Measurements from ENCODE around the gene RPL7A. TPM values are rescaled to one million over a fixed set of nuclear protein-coding genes. Genes with fewer than 3 reads are reported as not detected.
"Not testable (repeated sequence)": the region's sequence is repeated elsewhere in the genome, so short reads cannot be mapped to it uniquely, and the experiment has no call there.

Gene RPL7A
- total RNA-seq, 1 experiment from 2014 or later = 3,575 TPM

DNA sequence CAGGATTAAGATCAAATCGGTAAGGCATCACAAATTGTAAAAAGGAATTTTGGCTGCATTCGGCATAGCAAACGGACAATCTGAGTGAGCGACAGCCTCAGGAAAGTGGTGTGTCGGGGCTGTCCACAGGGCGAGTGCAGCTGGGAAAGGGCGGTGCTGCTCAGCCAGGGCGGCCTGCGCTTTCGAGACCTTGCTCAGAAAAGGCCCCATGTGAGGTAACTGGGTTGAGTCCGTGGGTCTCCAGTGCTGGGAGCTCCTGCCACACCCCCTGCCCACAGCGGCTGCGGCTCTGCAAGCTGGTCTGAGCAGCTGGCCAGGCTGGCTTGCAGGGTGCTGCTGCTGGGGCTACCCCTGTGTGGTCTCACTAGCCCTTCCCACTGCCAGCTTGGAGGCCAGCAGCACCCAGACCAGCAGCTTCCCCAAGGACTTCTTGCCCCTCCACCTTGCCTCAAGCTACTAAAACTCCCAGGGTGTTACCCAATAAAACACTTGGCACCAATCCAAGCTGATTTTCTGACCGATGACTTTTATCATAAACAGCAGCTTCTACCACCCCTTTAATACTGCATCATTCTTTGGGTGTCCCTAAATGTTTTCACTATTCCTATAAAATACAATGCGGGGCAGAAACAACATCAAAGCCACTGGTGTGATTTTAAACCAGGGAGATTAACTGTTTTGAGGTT, 14.5 kb downstream of the RPL7A start:
- H3K36me3 ChIP-seq = peaks cover 59% of the 10 kb centered on the region

GRCh38 chr9:133366435-133366834, 18.4 kb downstream of the RPL7A start:
- no peak for DNase-seq
- H3K36me3 ChIP-seq = peaks cover 58% of the 10 kb centered on the region
- no peak overlapping the region for H3K4me3 ChIP-seq
- H3K4me1 ChIP-seq = peaks cover 26% of the 10 kb centered on the region
- H3K27ac ChIP-seq = no peak overlapping the region
- no peaks in the 10 kb centered on the region for H3K27me3 ChIP-seq
- no peaks in the 10 kb centered on the region for H3K9me3 ChIP-seq (replicated peaks)

More for the DNA sequence above, 14.5 kb downstream of the RPL7A start:
- Histone ChIP-seq H3K4me1 (peaks cover 28% of the 10 kb centered on the region), H3K27ac (no peak overlapping the region), H3K9me3 (replicated peaks) (no peaks in the 10 kb centered on the region), H3K27me3 (no peaks in the 10 kb centered on the region), H3K4me3 (no peak overlapping the region)
- no peak for DNase-seq

DNA sequence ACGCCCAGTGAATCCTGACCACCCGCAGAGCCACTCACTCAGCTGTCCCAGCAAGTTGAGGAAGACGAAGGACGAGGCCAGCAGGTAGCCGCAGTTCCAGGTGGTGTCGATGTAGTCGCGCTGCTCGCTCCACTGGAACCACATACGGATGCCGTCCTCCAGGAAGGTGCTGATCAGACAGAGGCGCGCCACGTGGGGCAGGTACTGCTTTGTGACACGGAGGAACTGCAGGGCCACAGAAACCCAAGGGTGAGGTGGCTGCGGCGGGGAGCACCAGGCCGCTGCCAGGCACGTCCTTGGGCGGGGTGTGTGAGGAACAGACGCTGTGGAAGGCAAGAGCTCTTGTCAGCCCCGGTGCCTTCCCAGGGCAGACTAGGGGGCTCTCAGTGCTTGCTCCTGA, 19.2 kb downstream of the RPL7A start:
- Histone ChIP-seq H3K9me3 (replicated peaks) (no peaks in the 10 kb centered on the region), H3K27me3 (no peaks in the 10 kb centered on the region), H3K4me3 (no peak overlapping the region), H3K4me1 (peaks cover 20% of the 10 kb centered on the region), H3K36me3 (peaks cover 52% of the 10 kb centered on the region), H3K27ac (no peak overlapping the region)
- DNase-seq = no peak

- peaks cover 20% of the 10 kb centered on the region for H3K4me1 ChIP-seq
- no peaks in the 10 kb centered on the region for H3K27me3 ChIP-seq
- no peak overlapping the region for H3K27ac ChIP-seq
- peaks cover 51% of the 10 kb centered on the region for H3K36me3 ChIP-seq
- no peak for DNase-seq
- no peaks in the 10 kb centered on the region for H3K9me3 ChIP-seq (replicated peaks)
- H3K4me3 ChIP-seq = no peak overlapping the region
Measured at GRCh38 chr9:133367778-133368177, 19.8 kb downstream of the RPL7A start.

- H3K4me3 ChIP-seq = no peak overlapping the region
- no peak overlapping the region; the same call in 1 of the 2 replicates for H3K27ac ChIP-seq
- H3K4me1 ChIP-seq = peaks cover 20% of the 10 kb centered on the region
- no peaks in the 10 kb centered on the region for H3K27me3 ChIP-seq
- no peaks in the 10 kb centered on the region for H3K9me3 ChIP-seq (replicated peaks)
- H3K36me3 ChIP-seq = peaks cover 50% of the 10 kb centered on the region
- peak; percentile 66 to 71 for DNase-seq
Measured at GRCh38 chr9:133368249-133368881, 20.3 kb downstream of the RPL7A start.

GRCh38 chr9:133369422-133369821, 21.4 kb downstream of the RPL7A start:
- peaks cover 20% of the 10 kb centered on the region for H3K4me1 ChIP-seq
- no peaks in the 10 kb centered on the region for H3K27me3 ChIP-seq
- H3K27ac ChIP-seq = no peak overlapping the region
- H3K36me3 ChIP-seq = peaks cover 47% of the 10 kb centered on the region
- H3K9me3 ChIP-seq (replicated peaks) = no peaks in the 10 kb centered on the region
- DNase-seq = no peak
- no peak overlapping the region for H3K4me3 ChIP-seq

DNA sequence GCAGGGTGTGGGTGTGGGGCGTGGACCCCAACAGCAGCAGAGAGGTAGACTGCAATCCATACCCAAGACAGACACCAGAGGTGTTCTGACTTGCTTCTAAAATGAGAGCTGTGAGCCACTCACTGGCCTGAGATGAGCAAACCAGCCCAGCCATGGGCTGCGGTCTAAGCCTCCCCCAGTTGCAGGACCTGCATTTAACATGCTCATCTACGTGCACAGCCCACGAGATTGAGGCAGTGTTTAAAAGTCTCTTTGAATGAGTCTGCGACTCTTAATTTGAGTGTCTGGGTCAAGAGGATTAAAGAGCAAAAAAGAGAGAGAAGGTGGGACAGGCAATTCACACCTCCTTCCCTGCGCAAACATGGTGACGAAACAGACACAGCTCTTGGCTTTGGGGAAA, 21.9 kb downstream of the RPL7A start:
- no peaks in the 10 kb centered on the region for H3K9me3 ChIP-seq (replicated peaks)
- no peak overlapping the region for H3K27ac ChIP-seq
- no peak overlapping the region for H3K4me3 ChIP-seq
- peaks cover 20% of the 10 kb centered on the region for H3K4me1 ChIP-seq
- H3K36me3 ChIP-seq = peaks cover 45% of the 10 kb centered on the region
- no peak for DNase-seq
- H3K27me3 ChIP-seq = no peaks in the 10 kb centered on the region

DNA sequence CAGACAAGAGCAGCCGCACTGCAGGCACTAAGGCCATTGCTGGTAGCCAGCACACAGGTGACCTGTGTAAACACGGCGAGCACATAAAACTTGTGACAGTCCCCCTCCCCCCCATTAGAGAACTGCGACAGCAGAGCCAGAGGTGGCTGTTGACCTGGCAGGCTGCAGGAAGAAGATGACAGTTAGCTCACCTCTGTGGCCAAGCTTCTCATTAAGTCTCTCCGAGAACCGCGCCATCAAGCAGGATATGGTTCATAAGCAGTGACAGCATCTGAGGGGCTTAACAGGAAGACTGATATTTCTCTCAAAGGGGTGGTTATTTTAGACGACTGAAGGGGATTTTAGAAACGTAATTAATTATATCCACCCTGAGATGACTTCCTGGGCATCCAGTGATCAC, 22.7 kb downstream of the RPL7A start:
- peaks cover 39% of the 10 kb centered on the region for H3K36me3 ChIP-seq
- H3K4me3 ChIP-seq = no peak overlapping the region
- H3K4me1 ChIP-seq = peaks cover 20% of the 10 kb centered on the region
- no peaks in the 10 kb centered on the region for H3K9me3 ChIP-seq (replicated peaks)
- DNase-seq = no peak
- H3K27me3 ChIP-seq = no peaks in the 10 kb centered on the region
- no peak overlapping the region for H3K27ac ChIP-seq

GRCh38 chr9:133371261-133371711, 23.3 kb downstream of the RPL7A start:
- no peak overlapping the region for H3K27ac ChIP-seq
- H3K4me1 ChIP-seq = peaks cover 20% of the 10 kb centered on the region
- H3K4me3 ChIP-seq = no peak overlapping the region
- no peaks in the 10 kb centered on the region for H3K9me3 ChIP-seq (replicated peaks)
- H3K27me3 ChIP-seq = no peaks in the 10 kb centered on the region
- DNase-seq = no peak
- peaks cover 33% of the 10 kb centered on the region for H3K36me3 ChIP-seq

GRCh38 chr9:133372144-133372543, 24.1 kb downstream of the RPL7A start:
- no peak overlapping the region for H3K4me3 ChIP-seq
- no peak for DNase-seq
- H3K27ac ChIP-seq = no peak overlapping the region
- H3K27me3 ChIP-seq = no peaks in the 10 kb centered on the region
- H3K4me1 ChIP-seq = peaks cover 20% of the 10 kb centered on the region
- H3K36me3 ChIP-seq = peaks cover 24% of the 10 kb centered on the region
- H3K9me3 ChIP-seq (replicated peaks) = no peaks in the 10 kb centered on the region

DNA sequence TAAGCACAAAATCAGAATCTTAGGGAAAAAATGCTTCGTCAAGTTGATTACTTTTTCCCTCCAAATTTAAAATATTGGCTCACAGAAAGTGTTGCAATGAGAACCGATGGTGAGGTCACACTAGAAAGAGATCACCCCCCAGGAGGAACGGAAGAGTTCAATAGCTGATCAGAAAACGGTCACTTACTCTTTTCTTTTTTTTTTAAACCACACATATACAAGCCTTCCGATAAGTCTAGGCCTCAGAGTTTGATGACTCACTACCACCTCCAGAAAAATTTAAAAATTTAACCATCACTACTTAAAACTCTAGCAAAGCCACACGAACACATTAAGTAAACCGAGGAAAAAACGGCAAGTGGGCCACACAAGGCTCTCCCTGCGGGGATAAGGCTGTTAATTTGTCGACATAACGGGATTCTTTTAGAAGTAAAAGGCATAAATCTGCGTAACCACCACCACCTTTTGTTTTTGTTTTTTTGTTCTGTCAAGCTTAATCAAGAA, 26.6 kb downstream of the RPL7A start:
- peaks cover under 1% of the 10 kb centered on the region; the same call in 1 of the 2 replicates for H3K4me1 ChIP-seq
- H3K27me3 ChIP-seq = no peaks in the 10 kb centered on the region
- H3K4me3 ChIP-seq = peak overlapping the region; percentile 81
- no peak for DNase-seq
- peaks cover 20% of the 10 kb centered on the region for H3K36me3 ChIP-seq
- no peaks in the 10 kb centered on the region for H3K9me3 ChIP-seq (replicated peaks)
- peak overlapping the region; percentile 51; the same call in 1 of the 2 replicates for H3K27ac ChIP-seq

DNA sequence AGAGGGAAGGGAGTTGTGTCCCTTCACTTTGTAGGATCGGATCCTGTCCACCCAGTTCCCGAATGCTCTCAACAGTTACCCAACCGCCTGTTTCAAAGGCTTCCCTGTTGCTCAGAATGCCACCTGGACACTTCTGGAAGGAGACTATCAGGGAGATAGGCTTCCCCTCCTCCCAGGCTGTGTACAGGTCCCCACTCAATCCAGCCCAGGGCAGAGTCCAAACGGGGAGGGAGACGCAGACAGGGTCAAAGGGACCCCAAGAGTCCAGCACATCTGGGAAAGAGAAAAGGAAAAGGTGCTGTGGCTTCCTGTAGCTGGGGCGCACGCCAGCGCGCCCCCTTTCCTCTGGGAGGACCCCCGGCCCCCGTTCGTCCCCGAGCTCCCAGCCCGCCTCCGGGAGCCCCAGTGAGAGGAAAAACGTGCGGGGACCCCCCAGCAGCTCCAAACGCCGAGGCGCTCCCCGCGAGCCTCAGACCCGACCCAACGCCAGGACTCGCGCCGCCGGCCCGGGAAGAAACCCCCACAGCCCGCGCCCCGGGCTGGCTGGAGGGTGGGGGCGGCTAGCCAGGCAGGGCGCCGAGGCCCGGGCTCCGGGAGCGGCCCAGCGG, 27.2 kb downstream of the RPL7A start:
- H3K9me3 ChIP-seq (replicated peaks) = no peaks in the 10 kb centered on the region
- DNase-seq = peak; percentile 49 to 63
- no peaks in the 10 kb centered on the region for H3K27me3 ChIP-seq
- H3K4me3 ChIP-seq = peak overlapping the region; percentile 81
- H3K27ac ChIP-seq = peak overlapping the region; percentile 51
- peaks cover 18% of the 10 kb centered on the region for H3K36me3 ChIP-seq
- H3K4me1 ChIP-seq = no peaks in the 10 kb centered on the region

DNA sequence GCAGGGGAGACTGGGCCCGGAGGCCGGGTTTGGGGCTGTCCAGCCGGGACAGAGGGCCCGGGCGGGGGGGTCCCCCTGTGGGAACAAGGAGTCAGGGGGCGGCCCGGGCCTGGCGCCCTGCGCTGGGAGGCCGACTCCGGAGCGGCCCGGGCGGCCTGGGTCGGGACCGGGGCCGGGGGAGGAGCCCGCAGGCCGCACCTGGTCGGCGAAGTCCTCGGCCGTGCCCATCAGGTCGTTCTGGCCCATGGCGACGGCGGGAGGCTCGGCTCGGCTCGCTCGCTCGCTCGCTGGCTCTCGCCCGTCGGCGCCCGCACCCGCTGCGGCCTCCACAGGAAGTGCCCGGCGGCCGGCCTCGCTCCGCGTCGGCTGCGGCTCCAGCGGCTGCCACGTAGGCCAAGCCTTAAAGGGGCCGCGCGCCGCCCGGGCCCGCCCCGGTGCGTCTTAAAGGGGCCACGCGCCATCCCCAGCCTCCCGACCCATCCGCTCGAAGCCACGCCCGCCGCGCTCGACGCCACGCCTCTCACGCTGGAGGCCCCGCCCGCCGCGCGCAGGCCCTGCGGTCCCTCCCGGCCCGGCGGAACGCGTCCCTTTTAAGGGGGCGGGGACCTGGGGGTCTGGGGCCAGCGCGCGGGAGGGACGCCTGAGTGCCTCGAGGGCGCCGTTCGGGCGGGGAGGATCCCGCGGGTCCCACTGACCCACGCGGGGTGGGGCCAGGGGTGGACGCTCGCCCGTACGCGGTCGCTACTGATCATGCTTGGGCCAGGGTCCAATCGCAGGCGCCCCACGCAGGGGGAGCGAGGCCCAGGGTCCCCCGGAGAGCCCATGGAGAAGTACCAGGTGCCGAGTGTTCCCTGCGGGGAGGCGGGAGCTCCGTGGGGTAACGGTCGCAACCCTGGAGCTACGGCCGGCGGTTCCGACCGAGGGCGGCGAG, 28.0 kb downstream of the RPL7A start, which contains the start of the genes STKLD1 and SURF4:
STKLD1 (plus strand) TSS at position 643 of the 931 bp plus-strand sequence; CDS start at position 751, 108 bp downstream.
SURF4 (minus strand) TSS at position 337 of the 931 bp plus-strand sequence; CDS start at position 246, 91 bp downstream.
- Histone ChIP-seq H3K4me1 (no peaks in the 10 kb centered on the region), H3K9me3 (replicated peaks) (no peaks in the 10 kb centered on the region), H3K27ac (peak within 1 kb of the TSS; percentile 51), H3K4me3 (peak within 1 kb of the TSS; percentile 81), H3K36me3 (peaks cover 15% of the 10 kb centered on the region), H3K27me3 (no peaks in the 10 kb centered on the region)
- peak; percentile 96 to 98 for DNase-seq

- not testable (repeated sequence) for H3K4me3 ChIP-seq; DNase-seq; H3K9me3 ChIP-seq (replicated peaks); H3K4me1 ChIP-seq; H3K27ac ChIP-seq; H3K27me3 ChIP-seq
- peaks cover 13% of the 10 kb centered on the region for H3K36me3 ChIP-seq
Measured at GRCh38 chr9:133377280-133377679, 29.3 kb downstream of the RPL7A start.

Measured in SJCRH30 (cell line).